NCI-H2029 (cell line): ENCODE measurements around the gene FAR2.
"Not testable (repeated sequence)": the region's sequence is repeated elsewhere in the genome, so short reads cannot be mapped to it uniquely, and the experiment has no call there.

Source experiments
- DNase-seq: peaks from one replicate; lab custom pipeline; 2025; lab: John Stamatoyannopoulos, UW

FAR2 gene

GRCh38 chr12:29329411-29329810 lies 180.3 kb downstream of the FAR2 start:
- no peak for DNase-seq

DNA sequence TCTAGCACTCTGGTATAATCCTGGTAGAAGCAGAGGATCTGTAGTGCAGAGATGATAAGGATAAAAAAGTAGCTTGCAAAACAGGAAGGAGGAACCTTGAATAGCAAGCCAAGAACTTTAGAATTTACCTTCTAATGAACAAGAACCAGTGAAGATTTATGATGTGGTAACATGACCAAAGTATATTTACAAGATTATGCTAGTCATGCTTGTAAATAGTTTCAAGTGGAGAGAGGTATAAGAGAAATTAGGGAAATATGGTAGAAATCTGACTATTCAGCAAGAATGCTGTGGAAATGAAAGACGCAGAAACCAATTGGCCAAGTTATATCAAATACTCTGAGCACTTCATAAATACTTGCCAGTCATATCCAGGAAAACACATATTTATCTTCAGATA lies 184.1 kb downstream of the FAR2 start:
- no peak for DNase-seq

DNA sequence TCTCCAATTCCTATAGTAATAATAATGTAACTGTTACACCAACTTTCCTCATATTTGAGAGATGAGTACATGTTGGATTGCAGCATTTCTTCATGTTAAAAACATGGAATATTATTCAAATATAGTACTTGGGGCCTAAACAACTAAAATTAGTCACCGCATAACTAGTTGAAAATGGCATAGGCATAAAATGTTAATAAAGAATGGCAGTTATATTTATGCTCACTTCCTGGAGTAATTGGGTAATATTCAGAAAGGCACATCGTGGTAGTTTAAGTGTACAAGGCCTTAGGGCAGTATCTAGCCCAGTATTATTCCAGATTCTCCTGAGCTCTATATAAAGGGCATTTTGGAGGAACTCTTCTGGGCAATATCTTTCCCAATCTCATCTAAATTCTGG lies 185.9 kb downstream of the FAR2 start:
- no peak for DNase-seq

DNA sequence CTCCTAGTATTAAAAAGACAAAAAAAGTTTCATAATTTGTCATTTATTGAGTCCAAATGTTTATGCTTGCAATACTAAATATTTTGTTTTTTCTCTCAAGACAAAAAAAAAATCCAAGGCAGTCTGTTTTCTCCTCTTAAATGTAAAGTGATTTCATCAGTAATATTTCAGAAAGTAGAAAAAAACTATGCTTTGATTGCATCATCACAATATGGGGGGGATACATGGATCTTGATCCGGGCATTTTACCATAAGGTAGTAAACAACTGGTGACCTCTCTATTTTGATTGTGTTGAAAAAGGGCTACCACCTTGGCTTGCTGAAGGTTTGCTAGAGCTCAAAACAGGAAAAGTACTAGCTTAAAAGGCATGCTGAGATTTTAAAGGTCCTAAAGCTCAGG lies 188.2 kb downstream of the FAR2 start:
- no peak for DNase-seq

DNA sequence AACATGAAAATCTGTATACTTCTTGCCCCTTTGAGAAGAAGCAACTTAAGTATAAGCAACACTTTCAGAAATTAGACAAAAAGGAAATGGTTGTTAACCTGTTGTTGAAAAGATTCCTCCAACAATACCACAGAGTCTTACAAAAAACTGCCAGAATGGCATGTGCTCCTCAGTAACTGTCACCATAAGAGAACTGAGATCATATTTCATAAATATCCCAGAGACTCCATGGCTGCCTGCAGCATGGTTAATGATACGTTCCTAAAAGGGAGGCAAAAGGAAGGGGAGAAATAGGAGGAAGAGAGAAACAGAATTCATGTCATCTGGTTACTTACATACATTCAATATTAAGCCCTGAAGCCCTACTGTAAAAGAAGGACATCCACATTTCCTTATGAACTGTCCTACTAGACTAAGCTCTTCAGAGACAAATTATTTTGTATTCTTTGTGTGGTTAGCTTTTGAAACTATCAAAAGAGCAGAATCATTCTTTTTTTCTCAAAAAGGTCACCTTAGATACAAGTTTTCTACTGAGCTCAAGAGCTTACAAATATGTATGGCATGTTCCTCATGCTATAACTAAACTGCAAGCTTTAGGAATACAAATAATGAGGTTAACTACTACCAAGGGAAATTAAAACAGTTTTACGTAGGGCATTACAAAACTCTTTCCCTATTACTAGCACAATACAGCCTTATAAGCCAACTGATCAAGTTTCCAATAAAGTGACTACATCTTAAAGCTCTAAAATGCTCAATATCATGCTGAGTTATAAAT lies 194.1 kb downstream of the FAR2 start:
- no peak for DNase-seq

GRCh38 chr12:29346769-29347421 lies 197.8 kb downstream of the FAR2 start:
- no peak for DNase-seq

GRCh38 chr12:29350080-29350479 lies 201.0 kb downstream of the FAR2 start:
- DNase-seq = peak; percentile 44

GRCh38 chr12:29354954-29355353 lies 205.9 kb downstream of the FAR2 start:
- no peak for DNase-seq

GRCh38 chr12:29365091-29365490 lies 216.0 kb downstream of the FAR2 start:
- no peak for DNase-seq

DNA sequence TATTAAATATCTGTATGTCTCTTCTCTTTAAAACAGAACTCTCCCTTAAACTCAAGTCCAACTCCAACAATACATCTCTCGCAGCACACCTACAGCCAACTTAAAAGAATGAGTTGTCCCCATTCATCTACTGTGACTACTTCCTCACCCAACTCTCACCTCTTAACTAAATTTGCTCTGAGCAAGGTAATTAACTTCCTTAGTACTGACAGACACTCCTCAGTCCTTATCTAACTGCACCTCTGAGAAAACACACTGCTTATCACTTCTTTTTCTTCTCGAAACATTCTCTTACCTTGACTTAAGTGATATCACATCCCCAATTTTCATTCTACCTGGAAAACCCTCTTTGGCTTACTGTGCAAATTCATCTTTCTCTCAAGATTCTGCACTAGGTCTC lies 224.9 kb downstream of the FAR2 start:
- DNase-seq = no peak

- DNase-seq = no peak
These were observed 225.8 kb downstream of the FAR2 start for GRCh38 chr12:29374913-29375312.

DNA sequence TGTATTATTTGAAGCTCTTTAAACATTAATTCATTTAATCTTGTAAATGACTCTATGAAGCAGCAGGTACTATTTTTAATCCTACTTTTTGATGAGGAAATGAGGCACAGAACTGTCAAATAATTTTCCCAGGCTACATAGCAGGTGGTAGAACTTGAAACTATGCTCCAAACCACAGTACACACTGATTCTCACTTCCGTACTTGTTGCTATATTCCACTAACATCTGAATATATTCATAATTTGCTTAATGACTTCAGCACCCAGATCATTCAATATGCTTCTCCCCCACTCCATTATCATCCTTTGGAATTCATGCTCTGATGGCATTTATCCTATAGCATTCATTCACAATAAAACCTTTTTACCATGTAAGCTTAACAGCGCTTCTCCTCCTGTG lies 227.0 kb downstream of the FAR2 start:
- DNase-seq = no peak

GRCh38 chr12:29380536-29381523 lies 231.8 kb downstream of the FAR2 start, which contains the start of gene ERGIC2:
ERGIC2 (minus strand) TSS chr12:29381172; CDS start chr12:29371633, 9,539 bp downstream.
- DNase-seq = peak; percentile 99

DNA sequence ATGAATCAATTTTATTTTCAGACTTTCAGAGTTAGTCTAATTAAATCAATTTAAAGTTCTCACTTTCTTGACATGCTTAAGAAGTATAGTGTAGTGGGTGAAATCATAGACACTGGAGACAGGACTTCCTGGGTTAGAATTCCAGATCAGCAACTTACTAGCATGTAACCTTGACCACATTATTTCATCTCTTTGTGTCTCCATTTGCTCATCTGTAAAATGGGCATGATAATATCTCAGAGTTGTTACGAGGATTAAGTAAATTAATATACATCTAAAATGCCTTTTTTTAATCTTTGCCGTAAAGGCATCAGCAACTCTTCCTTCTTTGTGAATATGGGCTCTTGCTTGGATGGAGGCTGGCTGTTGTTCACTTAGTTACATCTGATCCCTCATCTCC lies 233.2 kb downstream of the FAR2 start:
- DNase-seq = no peak

DNA sequence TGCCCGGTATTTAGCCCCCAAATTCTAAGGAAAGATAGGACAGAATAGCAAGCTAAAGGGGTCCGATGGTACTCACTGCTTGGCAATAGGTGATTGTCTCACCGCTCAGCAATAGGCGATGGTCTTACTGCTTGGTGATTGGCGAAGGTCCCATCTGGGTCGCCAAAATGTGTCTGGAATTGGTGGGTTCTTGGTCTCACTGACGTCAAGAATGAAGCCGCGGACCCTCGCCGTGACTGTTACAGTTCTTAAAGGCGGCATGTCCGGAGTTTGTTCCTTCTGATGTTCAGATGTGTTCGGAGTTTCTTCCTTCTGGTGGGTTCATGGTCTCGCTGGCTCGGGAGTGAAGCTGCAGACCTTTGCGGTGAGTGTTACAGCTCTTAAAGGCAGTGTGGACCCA lies 236.1 kb downstream of the FAR2 start:
- not testable (repeated sequence) for DNase-seq
